Fibroblast of lung (primary cell): ENCODE results near the gene STAB2. TPM values are rescaled to one million over a fixed set of nuclear protein-coding genes. Genes with fewer than 3 reads are reported as not detected.

Experiments
- DNase-seq, 2 donors: peaks; one replicate each; pipeline versions ENCODE4 v3.0.0 to v3.0.0-alpha.2; 2010; ENCODE audit warnings: low read depth in 2 of 2
- H2AFZ ChIP-seq: 2 replicates; pipeline ENCODE4 v1.5.1; 2012; ENCODE audit warnings: low read length, control low read depth, inconsistent platforms
- H3K27ac ChIP-seq: 2 replicates; pipeline ENCODE4 v1.5.1; 2011; ENCODE audit warnings: low read length, control low read depth; ENCODE audit not compliant: insufficient read depth
- H3K27me3 ChIP-seq: 2 replicates; pipeline ENCODE4 v1.5.1; 2011; ENCODE audit warnings: mild to moderate bottlenecking, low read length; ENCODE audit not compliant: control insufficient read depth, insufficient read depth
- H3K36me3 ChIP-seq: 2 replicates; pipeline ENCODE4 v1.5.1; 2011; ENCODE audit warnings: low read length; ENCODE audit not compliant: control insufficient read depth, insufficient read depth
- H3K4me1 ChIP-seq: 2 replicates; pipeline ENCODE4 v1.5.1; 2011; ENCODE audit warnings: low read length; ENCODE audit not compliant: control insufficient read depth, insufficient read depth; ENCODE audit errors: extremely low read depth
- H3K4me2 ChIP-seq: 2 replicates; pipeline ENCODE4 v1.5.1; 2011; ENCODE audit warnings: low read length, control low read depth; ENCODE audit not compliant: insufficient read depth; ENCODE audit errors: extremely low read depth
- H3K4me3 ChIP-seq, 4 experiments: fragments of 200-600 bp in 1 of 4; sonication (generic) in 1 of 4; replicated peaks in 1 of 4; 2 replicates each; pipeline ENCODE4 v1.5.1; 2011 to 2016; ENCODE audit warnings: low read length in 4 of 4, low read depth in 3 of 4, mild to moderate bottlenecking in 3 of 4, control low read depth in 2 of 4, inconsistent platforms in 1 of 4, mixed read lengths in 1 of 4; ENCODE audit not compliant: insufficient read depth in 1 of 4; ENCODE audit errors: control extremely low read depth in 1 of 4
- H3K79me2 ChIP-seq: 2 replicates; pipeline ENCODE4 v1.5.1; 2012; ENCODE audit warnings: mild to moderate bottlenecking, low read length, inconsistent platforms; ENCODE audit not compliant: control insufficient read depth, insufficient read depth
- H3K9ac ChIP-seq: 2 replicates; pipeline ENCODE4 v1.5.1; 2011; ENCODE audit warnings: mild to moderate bottlenecking, low read length, control low read depth; ENCODE audit not compliant: insufficient read depth
- H3K9me3 ChIP-seq: 2 replicates; pipeline ENCODE4 v1.5.1; 2012; ENCODE audit warnings: low read depth, low read length; ENCODE audit not compliant: control insufficient read depth, insufficient read depth
- H4K20me1 ChIP-seq: 2 replicates; pipeline ENCODE4 v1.5.1; 2011; ENCODE audit warnings: low read length; ENCODE audit not compliant: control insufficient read depth, insufficient read depth; ENCODE audit errors: extremely low read depth
- EZH2 ChIP-seq: IDR thresholded peaks from 2 replicates; pipeline ENCODE4 v1.5.1; 2012; ENCODE audit warnings: low read length, control low read depth, mild to moderate bottlenecking; ENCODE audit errors: missing control alignments
- polyA plus RNA-seq, 2 donors: library from polyadenylated mRNA; depleted of rRNA in 1 of 2; stranded (reverse) in 1 of 2; unstranded in 1 of 2; fragments of >200 nt; gene quantifications; 2 replicates each; pipeline ENCODE4 v1.2.1, GENCODE V29; 2011 to 2012; ENCODE audit warnings: missing spikeins in 1 of 2
- total RNA-seq: library from RNA; depleted of rRNA; stranded (reverse); fragments of >200 nt; gene quantifications from 2 replicates; pipeline ENCODE4 v1.2.1, GENCODE V29; 2014
- TF ChIP-seq, protein P1 (sequence below), 2 donors: IDR thresholded peaks in 1 of 2; conservative IDR thresholded peaks in 1 of 2; 1 replicate in 1 of 2; 2 replicates in 1 of 2; pipeline ENCODE4 v1.5.1; 2011 to 2012; ENCODE audit warnings: low read length in 2 of 2, control low read depth in 1 of 2, inconsistent platforms in 1 of 2, low read depth in 1 of 2, mild to moderate bottlenecking in 1 of 2

STAB2 gene
- total and polyA plus RNA-seq, 2 donors (not counting 1 experiment from before 2014, with no cell fraction given) = not detected

DNA sequence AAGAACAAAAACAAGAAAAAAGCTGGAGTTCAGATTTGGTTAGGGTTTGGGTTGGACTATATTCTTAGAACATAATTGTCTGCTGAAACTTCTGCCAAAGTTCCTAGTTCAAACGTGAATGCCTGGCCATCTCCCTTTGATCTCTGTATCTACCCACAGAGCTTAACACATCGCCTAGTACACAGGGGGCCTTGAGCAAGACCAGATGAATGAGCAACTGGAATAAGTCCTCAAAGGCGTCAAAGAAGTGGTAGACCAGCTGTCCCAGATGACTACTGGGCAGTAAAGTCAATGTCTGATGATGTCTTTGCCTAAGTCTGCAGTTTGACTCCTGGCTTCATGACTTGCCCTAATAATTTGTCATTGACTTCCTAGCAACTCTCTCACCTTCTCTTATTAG lies 13.9 kb upstream of the STAB2 start:
- H3K36me3 ChIP-seq = no peaks in the 10 kb centered on the region
- no peaks in the 10 kb centered on the region for H4K20me1 ChIP-seq
- no peak overlapping the region for H3K4me2 ChIP-seq
- H2AFZ ChIP-seq = no peak overlapping the region
- peaks cover 10% of the 10 kb centered on the region for H3K27me3 ChIP-seq
- no peak for DNase-seq
- H3K27ac ChIP-seq = no peak overlapping the region
- no peaks in the 10 kb centered on the region for H3K4me1 ChIP-seq
- no peak overlapping the region for H3K4me3 ChIP-seq
- no peak overlapping the region for H3K9ac ChIP-seq
- no peaks in the 10 kb centered on the region for H3K9me3 ChIP-seq
- no peaks in the 10 kb centered on the region for H3K79me2 ChIP-seq
- no peak for TF ChIP-seq EZH2
- TF ChIP-seq, protein P1, sequence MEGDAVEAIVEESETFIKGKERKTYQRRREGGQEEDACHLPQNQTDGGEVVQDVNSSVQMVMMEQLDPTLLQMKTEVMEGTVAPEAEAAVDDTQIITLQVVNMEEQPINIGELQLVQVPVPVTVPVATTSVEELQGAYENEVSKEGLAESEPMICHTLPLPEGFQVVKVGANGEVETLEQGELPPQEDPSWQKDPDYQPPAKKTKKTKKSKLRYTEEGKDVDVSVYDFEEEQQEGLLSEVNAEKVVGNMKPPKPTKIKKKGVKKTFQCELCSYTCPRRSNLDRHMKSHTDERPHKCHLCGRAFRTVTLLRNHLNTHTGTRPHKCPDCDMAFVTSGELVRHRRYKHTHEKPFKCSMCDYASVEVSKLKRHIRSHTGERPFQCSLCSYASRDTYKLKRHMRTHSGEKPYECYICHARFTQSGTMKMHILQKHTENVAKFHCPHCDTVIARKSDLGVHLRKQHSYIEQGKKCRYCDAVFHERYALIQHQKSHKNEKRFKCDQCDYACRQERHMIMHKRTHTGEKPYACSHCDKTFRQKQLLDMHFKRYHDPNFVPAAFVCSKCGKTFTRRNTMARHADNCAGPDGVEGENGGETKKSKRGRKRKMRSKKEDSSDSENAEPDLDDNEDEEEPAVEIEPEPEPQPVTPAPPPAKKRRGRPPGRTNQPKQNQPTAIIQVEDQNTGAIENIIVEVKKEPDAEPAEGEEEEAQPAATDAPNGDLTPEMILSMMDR (conservative IDR thresholded peaks at IDR 0.05 in 1 of 2, IDR thresholded peaks at IDR 0.05 in 1 of 2; ENCODE audit: low read depth in 1 of 2, low read length in 2 of 2) = no peak

DNA sequence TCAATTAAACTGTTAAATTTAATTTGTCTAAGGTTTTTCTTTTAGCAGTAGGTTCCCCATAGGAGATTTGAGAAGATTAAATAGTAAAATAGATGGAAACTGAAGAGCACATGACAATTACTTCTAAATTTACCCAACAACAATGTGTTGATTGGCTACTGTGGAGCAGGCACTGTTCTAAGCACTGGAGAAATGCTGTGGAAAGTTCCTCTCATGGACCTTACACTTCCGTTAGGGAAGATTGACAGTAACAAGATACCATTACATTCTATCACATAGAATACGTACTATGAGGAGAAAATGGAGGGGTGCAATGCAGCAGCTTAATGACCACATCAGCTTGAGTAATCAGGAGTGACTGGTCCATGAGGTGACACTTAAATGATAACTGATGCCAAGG lies 8.1 kb upstream of the STAB2 start:
- DNase-seq = no peak
- Histone ChIP-seq H3K27ac (no peak overlapping the region), H3K9me3 (no peaks in the 10 kb centered on the region), H3K9ac (no peak overlapping the region), H3K4me2 (no peak overlapping the region), H3K27me3 (peaks cover 5% of the 10 kb centered on the region), H3K4me1 (no peaks in the 10 kb centered on the region), H2AFZ (no peak overlapping the region), H3K4me3 (no peak overlapping the region), H3K36me3 (no peaks in the 10 kb centered on the region), H4K20me1 (no peaks in the 10 kb centered on the region), H3K79me2 (no peaks in the 10 kb centered on the region)
- TF ChIP-seq, protein P1 (conservative IDR thresholded peaks at IDR 0.05 in 1 of 2, IDR thresholded peaks at IDR 0.05 in 1 of 2; ENCODE audit: low read depth in 1 of 2, low read length in 2 of 2) = no peak
- no peak for TF ChIP-seq EZH2

DNA sequence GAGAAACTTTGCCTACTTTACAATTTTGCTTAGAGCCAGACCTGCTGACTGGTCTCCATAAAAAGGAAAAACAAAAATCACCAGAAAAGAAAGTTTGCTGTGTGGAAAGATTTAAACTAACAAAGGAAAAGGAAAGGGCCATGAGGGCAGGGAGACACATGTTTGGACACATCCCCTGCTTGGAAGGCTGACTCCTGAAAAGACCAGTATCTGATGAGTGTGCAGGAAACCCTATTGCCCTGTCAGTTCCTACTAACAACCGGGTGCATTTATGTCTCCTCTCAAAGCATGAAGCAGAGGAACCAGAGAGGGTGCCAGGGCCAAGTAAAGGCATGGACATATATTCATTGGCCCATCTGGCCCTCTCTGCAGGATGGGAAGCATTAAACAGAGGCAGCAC lies 7.0 kb upstream of the STAB2 start:
- no peak overlapping the region for H3K4me3 ChIP-seq
- H3K36me3 ChIP-seq = no peaks in the 10 kb centered on the region
- peaks cover 5% of the 10 kb centered on the region for H3K27me3 ChIP-seq
- TF ChIP-seq EZH2 = no peak
- TF ChIP-seq, protein P1 (conservative IDR thresholded peaks at IDR 0.05 in 1 of 2, IDR thresholded peaks at IDR 0.05 in 1 of 2; ENCODE audit: low read depth in 1 of 2, low read length in 2 of 2) = no peak
- no peaks in the 10 kb centered on the region for H3K9me3 ChIP-seq
- no peak overlapping the region for H2AFZ ChIP-seq
- H3K9ac ChIP-seq = no peak overlapping the region
- H3K4me1 ChIP-seq = no peaks in the 10 kb centered on the region
- H3K4me2 ChIP-seq = no peak overlapping the region
- H4K20me1 ChIP-seq = no peaks in the 10 kb centered on the region
- no peak overlapping the region for H3K27ac ChIP-seq
- H3K79me2 ChIP-seq = no peaks in the 10 kb centered on the region
- no peak for DNase-seq
